GM23248 (cell line): Measurements from ENCODE around the gene TGM2. TPM values are rescaled to one million over a fixed set of nuclear protein-coding genes. Genes with fewer than 3 reads are reported as not detected.

Experiments used
- DNase-seq: peaks from one replicate; pipeline ENCODE4 v3.0.0-alpha.2; 2015
- H2AFZ ChIP-seq: fragments of 200-600 bp; sonication (generic); 2 replicates; pipeline ENCODE4 v1.6.1; 2016; ENCODE audit warnings: antibody characterized with exemption
- H3F3A ChIP-seq: fragments of 200-600 bp; sonication (generic); 2 replicates; pipeline ENCODE4 v1.6.1; 2016; ENCODE audit warnings: mild to moderate bottlenecking, antibody characterized with exemption, mixed run types; ENCODE audit not compliant: insufficient read depth
- H3K27ac ChIP-seq: fragments of 200-600 bp; sonication (generic); 2 replicates; pipeline ENCODE4 v1.5.1; 2016; ENCODE audit warnings: mild to moderate bottlenecking
- H3K27me3 ChIP-seq: fragments of 200-600 bp; sonication (generic); replicated peaks from 2 replicates; pipeline ENCODE4 v1.6.1; 2016; ENCODE audit warnings: mild to moderate bottlenecking; ENCODE audit not compliant: insufficient read depth
- H3K36me3 ChIP-seq: fragments of 200-600 bp; sonication (generic); 2 replicates; pipeline ENCODE4 v1.6.1; 2016; ENCODE audit warnings: low read depth, mild to moderate bottlenecking
- H3K4me1 ChIP-seq: fragments of 200-600 bp; sonication (generic); 2 replicates; pipeline ENCODE4 v1.6.1; 2016; ENCODE audit warnings: mild to moderate bottlenecking; ENCODE audit not compliant: insufficient read depth
- H3K4me2 ChIP-seq: fragments of 200-600 bp; sonication (generic); one replicate; pipeline ENCODE4 v1.6.1; 2016; ENCODE audit warnings: mild to moderate bottlenecking; ENCODE audit not compliant: unreplicated experiment
- H3K4me3 ChIP-seq: fragments of 200-600 bp; sonication (generic); 2 replicates; pipeline ENCODE4 v1.5.1; 2016; ENCODE audit warnings: mild to moderate bottlenecking
- H3K79me2 ChIP-seq: fragments of 200-600 bp; sonication (generic); 2 replicates; pipeline ENCODE4 v1.6.1; 2016; ENCODE audit warnings: mild to moderate bottlenecking; ENCODE audit not compliant: insufficient read depth
- H3K9ac ChIP-seq: fragments of 200-600 bp; sonication (generic); 2 replicates; pipeline ENCODE4 v1.6.1; 2016; ENCODE audit warnings: mild to moderate bottlenecking
- H3K9me2 ChIP-seq: fragments of 200-600 bp; sonication (generic); 2 replicates; pipeline ENCODE4 v1.6.1; 2016; ENCODE audit warnings: mixed run types, mild to moderate bottlenecking, moderate library complexity; ENCODE audit not compliant: insufficient read depth
- H3K9me3 ChIP-seq: fragments of 200-600 bp; sonication (generic); one replicate; pipeline ENCODE4 v1.6.1; 2017; ENCODE audit warnings: low read depth
- H4K20me1 ChIP-seq: fragments of 200-600 bp; sonication (generic); 2 replicates; pipeline ENCODE4 v1.6.0; 2016; ENCODE audit not compliant: insufficient read depth
- EZH2 ChIP-seq: fragments of 200-600 bp; sonication (generic); IDR thresholded peaks from 2 replicates; pipeline ENCODE4 v1.6.1; 2018; ENCODE audit warnings: antibody characterized with exemption, mild to moderate bottlenecking; ENCODE audit not compliant: insufficient read depth, poor library complexity, severe bottlenecking
- EZH2phosphoT487 ChIP-seq: fragments of 200-600 bp; sonication (generic); IDR thresholded peaks from 2 replicates; pipeline ENCODE4 v1.6.1; 2018; ENCODE audit warnings: antibody characterized with exemption, moderate library complexity, mild to moderate bottlenecking, low read depth; ENCODE audit not compliant: insufficient read depth
- WGBS, 2 experiments: methylation state at CpG; one replicate each; pipeline ENCODE4 v1.1.6; 2015 to 2017; ENCODE audit warnings: low lambda C conversion rate in 2 of 2, low coverage in 1 of 2; ENCODE audit errors: missing lambda C conversion rate in 2 of 2; 5-methylcytosine and 5-hydroxymethylcytosine counted together
- in situ Hi-C: fragments of 300-500 bp; cut with MboI; formaldehyde crosslinking; loops from 2 replicates; pipeline ENCODE4 v1.15.0; 2020
- polyA plus RNA-seq: library from polyadenylated mRNA; unstranded; fragments of >200 nt; fragmentation: Nextera tagmentation; extraction: Ambion mirVana; gene quantifications from 2 replicates; pipeline ENCODE4 v1.2.1, GENCODE V29; 2016
- total RNA-seq: library from RNA; depleted of rRNA; stranded (reverse); fragments of >200 nt; shearing (Covaris generic); gene quantifications from 2 replicates; pipeline ENCODE4 v1.2.3, GENCODE V29; 2014

Gene TGM2
- total and polyA plus RNA-seq, 2 experiments from 2014 or later: 254 to 311 TPM

DNA sequence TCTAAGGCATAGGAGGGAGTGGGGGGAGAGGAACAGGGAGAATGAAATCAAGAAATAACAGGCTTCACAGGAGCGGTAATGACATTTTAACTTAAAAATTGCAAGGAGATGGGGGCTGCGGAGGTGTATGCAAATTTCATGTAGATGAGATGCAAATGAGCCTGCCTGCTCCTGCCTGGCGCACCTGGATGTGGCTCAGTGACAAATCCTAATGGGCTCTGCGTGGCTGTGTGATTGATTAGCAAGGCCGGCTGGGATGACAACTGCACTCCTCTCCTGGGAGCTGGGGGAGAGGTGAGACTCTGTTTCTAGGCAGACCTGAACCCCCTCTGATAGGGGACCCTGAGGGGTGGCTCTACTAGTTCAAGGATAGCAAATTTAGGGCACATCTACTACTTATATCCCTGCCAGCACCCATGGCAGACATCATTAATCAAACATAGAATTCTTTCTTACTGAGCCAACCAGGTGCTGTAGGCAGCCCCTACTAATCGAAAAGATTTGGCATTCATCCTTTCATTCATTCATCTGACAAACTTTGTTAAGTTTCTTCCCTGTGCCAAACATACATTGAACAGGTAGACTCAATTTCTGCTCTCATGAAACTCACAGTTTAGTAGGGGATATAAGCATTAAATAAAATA is 38.4 kb upstream of the TGM2 start:
- in situ Hi-C loops: no loop called here
- TF ChIP-seq EZH2: no peak

GRCh38 chr20:38202982-38203293 is 37.9 kb upstream of the TGM2 start:
- H3K9me3 ChIP-seq: no peaks in the 10 kb centered on the region

More for the DNA sequence above, 38.4 kb upstream of the TGM2 start:
- Histone ChIP-seq H2AFZ (no peak overlapping the region), H3K9ac (no peak overlapping the region), H3K9me3 (no peaks in the 10 kb centered on the region), H3F3A (peaks cover 16% of the 10 kb centered on the region; the same call in 1 of the 2 replicates), H3K79me2 (no peaks in the 10 kb centered on the region), H3K27me3 (no peaks in the 10 kb centered on the region), H3K9me2 (no peaks in the 10 kb centered on the region), H3K27ac (no peak overlapping the region), H3K4me3 (no peak overlapping the region), H3K4me1 (peaks cover 10% of the 10 kb centered on the region; the same call in 1 of the 2 replicates), H3K36me3 (no peaks in the 10 kb centered on the region), H4K20me1 (no peaks in the 10 kb centered on the region), H3K4me2 (no peak overlapping the region)
- 93 to 95% methylated on average over 6 of the region's 6 CpGs for WGBS, 2 experiments
- no peak for DNase-seq

GRCh38 chr20:38202153-38202981 is 37.3 kb upstream of the TGM2 start:
- WGBS, 2 experiments: 86 to 90% methylated on average over 12 of the region's 12 CpGs
- H2AFZ ChIP-seq: no peak overlapping the region
- in situ Hi-C loops: no loop called here
- H3K9me3 ChIP-seq: no peaks in the 10 kb centered on the region
- H3K4me1 ChIP-seq: peaks cover 15% of the 10 kb centered on the region; the same call in 1 of the 2 replicates
- no peaks in the 10 kb centered on the region for H3K79me2 ChIP-seq
- no peak overlapping the region for H3K9ac ChIP-seq
- peaks cover 16% of the 10 kb centered on the region; the same call in 1 of the 2 replicates for H3F3A ChIP-seq
- H3K4me2 ChIP-seq: no peak overlapping the region
- H3K27ac ChIP-seq: no peak overlapping the region
- no peak overlapping the region for H3K4me3 ChIP-seq
- no peaks in the 10 kb centered on the region for H4K20me1 ChIP-seq
- no peaks in the 10 kb centered on the region for H3K9me2 ChIP-seq
- H3K27me3 ChIP-seq: no peaks in the 10 kb centered on the region
- TF ChIP-seq EZH2 (no peak), EZH2phosphoT487 (no peak)
- DNase-seq: no peak
- no peaks in the 10 kb centered on the region for H3K36me3 ChIP-seq

More at GRCh38 chr20:38202982-38203293, 37.9 kb upstream of the TGM2 start:
- 73 to 75% methylated on average over 8 of the region's 8 CpGs for WGBS, 2 experiments
- no peaks in the 10 kb centered on the region for H3K27me3 ChIP-seq
- no peaks in the 10 kb centered on the region for H3K36me3 ChIP-seq
- in situ Hi-C loops: no loop called here
- DNase-seq: no peak
- peaks cover 16% of the 10 kb centered on the region; the same call in 1 of the 2 replicates for H3F3A ChIP-seq
- H4K20me1 ChIP-seq: no peaks in the 10 kb centered on the region
- H3K4me1 ChIP-seq: peaks cover 15% of the 10 kb centered on the region; the same call in 1 of the 2 replicates
- H3K4me2 ChIP-seq: no peak overlapping the region
- no peak overlapping the region for H3K27ac ChIP-seq
- H3K9ac ChIP-seq: no peak overlapping the region
- H2AFZ ChIP-seq: no peak overlapping the region
- no peak overlapping the region for H3K4me3 ChIP-seq
- no peaks in the 10 kb centered on the region for H3K9me2 ChIP-seq
- no peaks in the 10 kb centered on the region for H3K79me2 ChIP-seq
- no peak for TF ChIP-seq EZH2
- no peak for TF ChIP-seq EZH2phosphoT487

GRCh38 chr20:38201356-38201755 is 36.3 kb upstream of the TGM2 start:
- Histone ChIP-seq H3F3A (peaks cover 16% of the 10 kb centered on the region; the same call in 1 of the 2 replicates), H3K27ac (peak overlapping the region; percentile 70), H3K4me1 (peaks cover 16% of the 10 kb centered on the region; the same call in 1 of the 2 replicates), H3K9me2 (no peaks in the 10 kb centered on the region), H2AFZ (peak overlapping the region; percentile 36), H3K9me3 (no peaks in the 10 kb centered on the region), H3K36me3 (no peaks in the 10 kb centered on the region), H4K20me1 (no peaks in the 10 kb centered on the region), H3K79me2 (no peaks in the 10 kb centered on the region), H3K27me3 (no peaks in the 10 kb centered on the region), H3K4me2 (no peak overlapping the region), H3K4me3 (no peak overlapping the region), H3K9ac (0 out of 2 replicates have a peak overlapping the region, but pooled peaks have one; percentile 20)
- 5 to 11% methylated on average over 6 of the region's 6 CpGs for WGBS, 2 experiments
- in situ Hi-C loops: no loop called here
- no peak for TF ChIP-seq EZH2
- TF ChIP-seq EZH2phosphoT487: no peak
- peak; percentile 94 for DNase-seq
